ENCODE data around the gene PLA2G6.
A peak's percentile ranks its signal among the peaks of the same experiment; 100 is the strongest.

The PLA2G6 gene

DNA sequence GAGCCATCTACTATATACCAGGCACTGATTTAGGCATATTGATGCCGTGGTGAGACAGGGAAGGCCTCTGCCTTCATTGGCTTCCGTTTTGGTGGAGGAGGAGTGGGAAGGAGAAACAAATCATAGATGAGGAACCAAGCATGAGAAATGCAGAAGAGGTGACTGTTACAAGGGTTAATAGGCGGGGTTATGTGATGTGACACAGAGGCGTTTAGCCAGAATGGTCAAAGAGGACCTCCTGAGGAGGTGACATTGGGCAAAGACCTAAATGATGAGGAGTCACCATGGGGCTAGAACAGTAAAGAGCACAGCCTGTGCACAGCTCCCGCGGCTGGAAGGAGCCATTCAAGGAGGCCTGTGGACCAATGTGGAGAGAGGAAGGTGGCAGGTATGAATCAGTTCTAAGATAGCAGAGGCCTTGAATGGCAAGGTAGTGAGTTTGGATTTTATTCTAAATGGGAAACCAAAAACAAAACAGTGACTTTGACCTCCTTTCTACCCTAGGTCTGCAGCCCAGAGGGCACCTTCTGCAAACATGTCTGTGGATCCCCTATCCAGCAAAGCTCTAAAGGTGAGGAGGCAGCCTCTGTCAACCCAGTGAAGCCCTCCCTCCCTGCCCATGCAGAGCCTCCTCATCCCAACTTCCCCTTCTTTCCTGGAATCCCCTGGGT, 31.8 kb upstream of the PLA2G6 start:
- Histone ChIP-seq H3K4ac (ENCODE audit: low read length) (no peak overlapping the region), H3K27me3 (ENCODE audit: control insufficient read depth in 3 of 3, insufficient read depth in 3 of 3, low read depth in 1 of 3, low read length in 3 of 3) (peaks cover 0 to 13% (median 0%) of the 10 kb centered on the region in 3 experiments), H3K18ac (ENCODE audit: low read length) (peak overlapping the region; percentile 25), H2BK15ac (ENCODE audit: low read length) (no peak overlapping the region), H2BK12ac (ENCODE audit: low read length) (no peak overlapping the region), H2BK120ac (ENCODE audit: low read depth, low read length) (no peak overlapping the region), H2AFZ (ENCODE audit: low read length) (no peak overlapping the region), H3K4me3 (ENCODE audit: low read length in 2 of 2) (no peak overlapping the region), H4K91ac (ENCODE audit: low read depth, low read length, poor library complexity) (no peak overlapping the region), H3K9ac (ENCODE audit: low read depth, low read length, poor library complexity) (no peak overlapping the region), H3K9me3 (replicated peaks in 1 of 2; ENCODE audit: control insufficient read depth in 2 of 2, insufficient read depth in 1 of 2, low read depth in 1 of 2, low read length in 2 of 2) (no peaks in the 10 kb centered on the region), H3K14ac (ENCODE audit: low read length) (no peak overlapping the region), H3K4me1 (ENCODE audit: control insufficient read depth in 2 of 2, insufficient read depth in 1 of 2, low read depth in 1 of 2, low read length in 2 of 2) (peaks cover 3 to 18% of the 10 kb centered on the region in 2 donors), H3K23ac (ENCODE audit: low read depth, low read length, poor library complexity) (no peak overlapping the region), H3K27ac (replicated peaks; ENCODE audit: low read length) (no peak overlapping the region), H3K4me2 (ENCODE audit: insufficient read depth, low read length, poor library complexity, severe bottlenecking) (no peak overlapping the region), H2BK5ac (ENCODE audit: low read length) (no peak overlapping the region), H3K36me3 (replicated peaks in 1 of 2; ENCODE audit: control insufficient read depth in 2 of 2, insufficient read depth in 2 of 2, low read length in 2 of 2) (peaks cover 2 to 40% of the 10 kb centered on the region in 2 donors), H2AK5ac (ENCODE audit: low read depth, low read length) (peak overlapping the region; percentile 15), H4K8ac (ENCODE audit: low read depth, low read length) (no peak overlapping the region), H3K79me1 (ENCODE audit: low read depth, low read length) (no peaks in the 10 kb centered on the region)
- DNase-seq (ENCODE audit: low spot score): no peak
- WGBS, 2 donors (ENCODE audit: extremely low coverage in 2 of 2, insufficient read length in 2 of 2, insufficient replicate concordance in 1 of 2): no CpG with 5 or more reads among the region's 6 CpGs

DNA sequence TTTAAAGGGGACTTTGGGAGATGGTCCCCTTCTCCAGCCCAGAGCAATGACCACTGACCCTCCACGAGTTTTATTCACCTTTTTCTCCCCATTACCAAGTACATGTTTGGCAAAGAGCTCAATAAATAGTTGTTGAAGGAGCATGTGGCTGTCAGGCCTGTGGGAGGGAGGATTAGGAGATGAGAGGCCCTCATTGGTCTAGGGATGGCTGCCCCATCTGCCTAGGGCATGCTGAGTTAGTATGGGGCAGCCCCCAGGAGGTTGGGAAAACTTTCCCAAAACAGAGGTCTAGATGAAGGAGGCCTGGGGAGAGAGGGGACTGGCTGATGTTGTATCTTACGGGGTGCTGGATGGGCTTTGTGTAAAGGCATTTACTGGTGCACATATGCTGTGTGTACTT, 30.8 kb upstream of the PLA2G6 start:
- no peak overlapping the region for H3K27ac ChIP-seq (replicated peaks; ENCODE audit: low read length)
- H3K27me3 ChIP-seq (ENCODE audit: control insufficient read depth in 3 of 3, insufficient read depth in 3 of 3, low read depth in 1 of 3, low read length in 3 of 3): peaks cover 0 to 13% (median 0%) of the 10 kb centered on the region in 3 experiments
- no peak overlapping the region for H2BK15ac ChIP-seq (ENCODE audit: low read length)
- H3K36me3 ChIP-seq (replicated peaks in 1 of 2; ENCODE audit: control insufficient read depth in 2 of 2, insufficient read depth in 2 of 2, low read length in 2 of 2): peaks cover 2 to 44% of the 10 kb centered on the region in 2 donors
- H2BK5ac ChIP-seq (ENCODE audit: low read length): no peak overlapping the region
- no peak overlapping the region for H2AK5ac ChIP-seq (ENCODE audit: low read depth, low read length)
- no peak for DNase-seq (ENCODE audit: low spot score)
- H3K23ac ChIP-seq (ENCODE audit: low read depth, low read length, poor library complexity): no peak overlapping the region
- H4K91ac ChIP-seq (ENCODE audit: low read depth, low read length, poor library complexity): no peak overlapping the region
- H3K14ac ChIP-seq (ENCODE audit: low read length): no peak overlapping the region
- no peak overlapping the region for H2BK12ac ChIP-seq (ENCODE audit: low read length)
- H3K18ac ChIP-seq (ENCODE audit: low read length): no peak overlapping the region
- no peak overlapping the region for H3K4ac ChIP-seq (ENCODE audit: low read length)
- H3K4me1 ChIP-seq (ENCODE audit: control insufficient read depth in 2 of 2, insufficient read depth in 1 of 2, low read depth in 1 of 2, low read length in 2 of 2): peaks cover 0 to 15% of the 10 kb centered on the region in 2 donors
- H2BK120ac ChIP-seq (ENCODE audit: low read depth, low read length): no peak overlapping the region
- H3K4me3 ChIP-seq (ENCODE audit: low read length in 2 of 2): no peak overlapping the region
- no peaks in the 10 kb centered on the region for H3K9me3 ChIP-seq (replicated peaks in 1 of 2; ENCODE audit: control insufficient read depth in 2 of 2, insufficient read depth in 1 of 2, low read depth in 1 of 2, low read length in 2 of 2)
- WGBS, 2 donors (ENCODE audit: extremely low coverage in 2 of 2, insufficient read length in 2 of 2, insufficient replicate concordance in 1 of 2): no CpG with 5 or more reads among the region's 2 CpGs
- no peak overlapping the region for H3K4me2 ChIP-seq (ENCODE audit: insufficient read depth, low read length, poor library complexity, severe bottlenecking)
- H3K79me1 ChIP-seq (ENCODE audit: low read depth, low read length): no peaks in the 10 kb centered on the region
- H2AFZ ChIP-seq (ENCODE audit: low read length): no peak overlapping the region
- no peak overlapping the region for H4K8ac ChIP-seq (ENCODE audit: low read depth, low read length)
- H3K9ac ChIP-seq (ENCODE audit: low read depth, low read length, poor library complexity): no peak overlapping the region

DNA sequence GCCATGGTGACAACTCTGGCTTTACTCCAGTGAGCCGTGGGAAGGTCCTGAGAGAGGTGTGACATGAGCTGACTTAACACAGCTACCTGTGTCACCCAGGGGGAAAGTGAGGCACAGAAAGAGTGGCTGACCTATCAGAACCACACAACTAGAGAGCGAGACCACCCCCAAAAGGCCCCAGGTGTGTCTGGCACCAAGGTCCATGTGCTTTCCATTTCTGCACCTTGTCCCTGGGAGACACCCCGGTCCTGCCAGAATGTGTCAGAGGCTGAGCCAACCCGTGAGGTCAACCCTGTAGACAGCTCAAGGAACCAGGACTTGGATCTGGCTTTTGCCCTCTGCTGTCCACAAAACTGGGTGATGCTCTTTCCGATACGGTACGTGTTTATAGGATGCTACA, 29.9 kb upstream of the PLA2G6 start:
- H3K4ac ChIP-seq (ENCODE audit: low read length): no peak overlapping the region
- H3K79me1 ChIP-seq (ENCODE audit: low read depth, low read length): no peaks in the 10 kb centered on the region
- no peak overlapping the region for H2BK5ac ChIP-seq (ENCODE audit: low read length)
- peaks cover 0 to 13% (median 0%) of the 10 kb centered on the region in 3 experiments for H3K27me3 ChIP-seq (ENCODE audit: control insufficient read depth in 3 of 3, insufficient read depth in 3 of 3, low read depth in 1 of 3, low read length in 3 of 3)
- no peak overlapping the region for H2BK15ac ChIP-seq (ENCODE audit: low read length)
- peaks cover 0 to 15% of the 10 kb centered on the region in 2 donors for H3K4me1 ChIP-seq (ENCODE audit: control insufficient read depth in 2 of 2, insufficient read depth in 1 of 2, low read depth in 1 of 2, low read length in 2 of 2)
- no peak overlapping the region for H4K91ac ChIP-seq (ENCODE audit: low read depth, low read length, poor library complexity)
- H3K36me3 ChIP-seq (replicated peaks in 1 of 2; ENCODE audit: control insufficient read depth in 2 of 2, insufficient read depth in 2 of 2, low read length in 2 of 2): peaks cover 1 to 41% of the 10 kb centered on the region in 2 donors
- no peak overlapping the region for H3K18ac ChIP-seq (ENCODE audit: low read length)
- no CpG with 5 or more reads among the region's 7 CpGs for WGBS, 2 donors (ENCODE audit: extremely low coverage in 2 of 2, insufficient read length in 2 of 2, insufficient replicate concordance in 1 of 2)
- no peak overlapping the region for H4K8ac ChIP-seq (ENCODE audit: low read depth, low read length)
- H2BK120ac ChIP-seq (ENCODE audit: low read depth, low read length): no peak overlapping the region
- H2AFZ ChIP-seq (ENCODE audit: low read length): no peak overlapping the region
- no peak overlapping the region for H3K14ac ChIP-seq (ENCODE audit: low read length)
- no peak for DNase-seq (ENCODE audit: low spot score)
- H2AK5ac ChIP-seq (ENCODE audit: low read depth, low read length): no peak overlapping the region
- no peak overlapping the region for H3K27ac ChIP-seq (replicated peaks; ENCODE audit: low read length)
- H3K9me3 ChIP-seq (replicated peaks in 1 of 2; ENCODE audit: control insufficient read depth in 2 of 2, insufficient read depth in 1 of 2, low read depth in 1 of 2, low read length in 2 of 2): no peaks in the 10 kb centered on the region
- no peak overlapping the region for H3K23ac ChIP-seq (ENCODE audit: low read depth, low read length, poor library complexity)
- no peak overlapping the region for H2BK12ac ChIP-seq (ENCODE audit: low read length)
- no peak overlapping the region for H3K4me2 ChIP-seq (ENCODE audit: insufficient read depth, low read length, poor library complexity, severe bottlenecking)
- H3K9ac ChIP-seq (ENCODE audit: low read depth, low read length, poor library complexity): no peak overlapping the region
- H3K4me3 ChIP-seq (ENCODE audit: low read length in 2 of 2): no peak overlapping the region

DNA sequence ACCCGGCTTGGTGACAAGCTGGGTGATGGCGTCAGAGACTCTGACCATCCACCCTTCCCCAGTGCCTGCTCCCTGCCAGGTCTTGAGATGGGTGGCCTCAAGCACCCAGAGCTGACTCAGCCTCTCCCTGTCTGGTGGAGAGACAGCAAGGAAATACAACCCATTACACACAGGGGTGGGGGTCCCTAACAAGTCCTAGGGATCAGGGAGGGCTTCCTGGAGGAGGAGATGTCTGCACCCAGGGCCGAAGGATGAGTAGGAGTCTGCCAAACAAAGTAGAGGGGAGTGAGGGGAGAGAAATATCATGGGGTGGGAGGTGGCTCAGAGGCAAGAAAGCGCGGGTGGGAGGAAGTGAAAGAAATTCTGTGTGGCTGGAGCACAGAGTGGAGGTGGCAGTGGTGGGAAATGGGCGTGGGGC, 26.9 kb upstream of the PLA2G6 start:
- H3K36me3 ChIP-seq (replicated peaks in 1 of 2; ENCODE audit: control insufficient read depth in 2 of 2, insufficient read depth in 2 of 2, low read length in 2 of 2): peaks cover 0 to 14% of the 10 kb centered on the region in 2 donors
- H3K4me2 ChIP-seq (ENCODE audit: insufficient read depth, low read length, poor library complexity, severe bottlenecking): no peak overlapping the region
- no peak overlapping the region for H2BK120ac ChIP-seq (ENCODE audit: low read depth, low read length)
- H3K27ac ChIP-seq (replicated peaks; ENCODE audit: low read length): no peak overlapping the region
- H2BK15ac ChIP-seq (ENCODE audit: low read length): no peak overlapping the region
- H3K9ac ChIP-seq (ENCODE audit: low read depth, low read length, poor library complexity): no peak overlapping the region
- H2BK12ac ChIP-seq (ENCODE audit: low read length): no peak overlapping the region
- WGBS, 2 donors (ENCODE audit: extremely low coverage in 2 of 2, insufficient read length in 2 of 2, insufficient replicate concordance in 1 of 2): no CpG with 5 or more reads among the region's 6 CpGs
- H3K9me3 ChIP-seq (replicated peaks in 1 of 2; ENCODE audit: control insufficient read depth in 2 of 2, insufficient read depth in 1 of 2, low read depth in 1 of 2, low read length in 2 of 2): no peaks in the 10 kb centered on the region
- H3K4ac ChIP-seq (ENCODE audit: low read length): no peak overlapping the region
- no peak overlapping the region for H3K4me3 ChIP-seq (ENCODE audit: low read length in 2 of 2)
- H2AFZ ChIP-seq (ENCODE audit: low read length): no peak overlapping the region
- no peak overlapping the region for H3K23ac ChIP-seq (ENCODE audit: low read depth, low read length, poor library complexity)
- DNase-seq (ENCODE audit: low spot score): no peak
- no peak overlapping the region for H3K14ac ChIP-seq (ENCODE audit: low read length)
- no peak overlapping the region for H4K8ac ChIP-seq (ENCODE audit: low read depth, low read length)
- peaks cover 2% of the 10 kb centered on the region for H3K79me1 ChIP-seq (ENCODE audit: low read depth, low read length)
- peak overlapping the region; percentile 68 for H2AK5ac ChIP-seq (ENCODE audit: low read depth, low read length)
- no peak overlapping the region for H3K18ac ChIP-seq (ENCODE audit: low read length)
- H4K91ac ChIP-seq (ENCODE audit: low read depth, low read length, poor library complexity): no peak overlapping the region
- H2BK5ac ChIP-seq (ENCODE audit: low read length): no peak overlapping the region
- peaks cover 0 to 1% of the 10 kb centered on the region in 2 donors for H3K4me1 ChIP-seq (ENCODE audit: control insufficient read depth in 2 of 2, insufficient read depth in 1 of 2, low read depth in 1 of 2, low read length in 2 of 2)
- H3K27me3 ChIP-seq (ENCODE audit: control insufficient read depth in 3 of 3, insufficient read depth in 3 of 3, low read depth in 1 of 3, low read length in 3 of 3): peaks cover 0 to 11% (median 0%) of the 10 kb centered on the region in 3 experiments

Measured in neuronal stem cell (in vitro differentiated cells).